Islet of Langerhans (tissue), 1 donor: ENCODE measurements around the gene ATP6AP2.
A peak's percentile ranks its signal among the peaks of the same experiment; 100 is the strongest.
"Not testable (repeated sequence)": the region's sequence is repeated elsewhere in the genome, so short reads cannot be mapped to it uniquely, and the experiment has no call there.

ENCODE experiments used
- FAIRE-seq: peaks from one replicate; lab custom pipeline; 2011; peaks lifted over from hg19 to GRCh38; lab: Jason Lieb, UNC

Gene ATP6AP2

DNA sequence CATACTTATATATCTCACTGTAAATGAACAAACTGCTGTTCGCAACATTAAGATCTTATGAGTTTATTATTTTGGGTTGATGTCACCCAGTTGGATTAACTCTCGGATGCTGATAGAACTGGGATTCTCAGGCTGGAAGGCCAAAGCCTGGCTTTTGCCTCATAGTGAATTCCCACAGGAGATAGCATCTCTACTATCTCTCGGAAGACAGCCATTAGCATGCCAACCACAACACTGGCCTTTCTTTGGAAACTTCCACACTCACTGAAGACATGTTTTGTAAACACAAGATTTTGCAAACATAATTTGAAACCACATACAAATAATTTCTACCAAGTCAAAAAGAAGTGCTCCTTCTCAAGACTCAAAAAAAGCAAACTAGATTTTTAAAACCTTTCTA, 4.5 kb upstream of the ATP6AP2 start:
- no peak for FAIRE-seq

DNA sequence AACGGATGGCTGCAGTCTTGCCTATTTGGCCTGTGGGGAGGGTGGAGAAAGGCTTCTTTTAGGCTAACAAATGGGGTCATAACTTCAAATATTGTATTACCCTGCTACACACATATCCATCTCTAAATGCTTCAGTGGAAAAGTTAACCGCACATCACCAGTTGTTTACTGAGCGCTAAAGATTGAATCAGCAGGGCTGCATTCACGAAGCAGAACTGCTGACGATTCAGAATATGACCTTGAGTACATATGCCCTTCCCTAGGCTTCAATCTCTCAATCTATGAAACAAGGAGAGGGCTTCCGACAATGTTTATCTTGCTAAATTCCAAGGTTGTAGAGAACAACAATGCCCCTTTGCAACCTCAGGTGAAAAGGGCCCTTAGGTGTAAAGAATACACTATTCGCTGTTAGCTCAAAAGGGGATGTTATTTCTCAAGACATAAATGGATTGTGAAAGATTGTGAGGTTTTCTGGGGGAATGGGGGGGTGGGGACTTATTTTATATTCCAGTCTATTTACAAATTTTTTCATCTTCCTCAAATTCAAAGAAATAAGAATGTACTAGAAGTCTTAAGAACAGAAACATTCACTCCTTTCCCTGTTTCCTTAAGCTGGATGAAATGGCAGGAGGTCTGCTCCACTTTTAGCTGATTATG, 2.6 kb upstream of the ATP6AP2 start:
- peak; percentile 84 for FAIRE-seq

DNA sequence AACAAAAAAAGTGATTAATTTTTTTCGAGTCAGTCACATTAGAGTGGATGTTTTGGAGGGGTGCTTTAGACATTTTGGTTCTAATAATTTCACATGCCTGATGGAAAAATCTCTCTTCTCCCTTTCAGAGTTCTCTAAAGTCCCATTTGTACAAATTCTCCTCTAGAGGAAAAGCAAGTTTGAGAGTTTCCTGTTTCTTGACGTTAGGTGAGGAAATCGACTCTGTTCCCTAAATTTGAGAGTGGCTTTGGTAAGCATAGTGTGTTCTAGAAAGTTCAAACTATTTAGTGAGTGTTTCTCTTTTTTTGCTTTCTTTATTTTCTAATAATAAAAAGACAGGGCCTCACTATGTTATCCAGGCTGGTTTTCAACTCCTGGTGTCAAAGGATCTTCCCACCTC, 1.6 kb upstream of the ATP6AP2 start:
- no peak for FAIRE-seq

GRCh38 chrX:40579900-40580536, 752 bp upstream of the ATP6AP2 start:
- FAIRE-seq = no peak

- FAIRE-seq = no peak
Measured at GRCh38 chrX:40581336-40581920, 658 bp downstream of the ATP6AP2 start.

DNA sequence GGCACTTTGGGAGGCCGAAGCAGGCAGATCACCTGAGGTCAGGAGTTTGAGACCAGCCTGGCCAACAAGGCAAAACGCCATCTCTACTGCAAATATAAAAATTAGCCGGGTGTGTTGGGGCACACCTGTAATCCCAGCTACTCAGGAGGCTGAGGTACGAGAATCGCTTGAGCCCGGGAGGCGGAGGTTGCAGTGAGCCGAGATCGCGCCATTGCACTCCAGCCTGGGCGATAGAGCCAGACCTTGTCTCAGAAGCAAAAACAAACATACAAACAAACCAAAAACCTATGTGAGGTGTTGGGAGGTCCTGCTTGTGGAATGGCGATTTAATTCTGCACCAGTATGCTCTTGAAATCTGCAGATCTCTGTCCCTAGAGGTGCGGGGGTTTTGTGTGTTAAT, 1.4 kb downstream of the ATP6AP2 start:
- FAIRE-seq = not testable (repeated sequence)

DNA sequence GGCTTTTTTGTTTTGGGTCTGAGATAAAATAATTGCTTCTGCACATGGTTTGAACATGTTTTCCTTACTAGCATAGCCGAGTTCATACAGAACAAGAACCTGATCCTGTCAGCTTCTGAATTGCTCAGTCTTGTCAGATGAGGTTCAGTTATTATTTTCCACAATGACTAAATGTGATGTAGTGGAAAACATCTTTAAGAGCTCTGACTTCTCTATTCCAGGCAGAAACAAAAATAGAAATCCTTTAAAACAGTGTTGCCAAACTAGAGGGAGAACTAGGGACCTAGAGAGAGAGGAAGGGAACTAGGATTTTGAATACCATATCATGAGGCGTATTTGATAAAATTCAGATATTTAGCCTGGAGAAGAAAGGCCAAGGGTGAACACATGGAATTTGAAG, 2.0 kb downstream of the ATP6AP2 start:
- FAIRE-seq = no peak

DNA sequence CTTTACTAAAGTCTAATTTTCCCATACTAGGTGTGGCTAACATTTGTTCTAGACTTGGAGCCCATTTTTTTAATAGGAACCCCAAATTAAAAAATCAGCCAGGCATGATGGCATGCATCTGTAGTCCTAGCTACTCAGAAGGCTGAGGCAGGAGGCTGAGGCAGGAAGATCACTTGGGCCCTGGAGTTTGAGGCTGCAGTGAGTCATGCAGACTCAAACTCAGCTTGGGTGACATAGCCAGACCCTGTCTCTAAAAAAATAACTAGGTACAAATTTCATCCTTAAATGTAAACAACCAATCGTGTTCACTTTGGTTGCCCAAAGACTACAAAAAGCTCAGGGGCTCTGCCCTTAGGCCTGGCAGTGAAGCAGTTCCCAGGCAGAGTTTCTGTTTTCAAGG, 6.9 kb downstream of the ATP6AP2 start:
- peak; percentile 9 for FAIRE-seq

- FAIRE-seq = not testable (repeated sequence)
Measured at GRCh38 chrX:40589616-40590321, 9.0 kb downstream of the ATP6AP2 start.

GRCh38 chrX:40603446-40603845, 22.7 kb downstream of the ATP6AP2 start:
- no peak for FAIRE-seq

- no peak for FAIRE-seq
Measured at GRCh38 chrX:40607381-40607780, 26.6 kb downstream of the ATP6AP2 start.

GRCh38 chrX:40612511-40612910, 31.7 kb downstream of the ATP6AP2 start:
- no peak for FAIRE-seq

DNA sequence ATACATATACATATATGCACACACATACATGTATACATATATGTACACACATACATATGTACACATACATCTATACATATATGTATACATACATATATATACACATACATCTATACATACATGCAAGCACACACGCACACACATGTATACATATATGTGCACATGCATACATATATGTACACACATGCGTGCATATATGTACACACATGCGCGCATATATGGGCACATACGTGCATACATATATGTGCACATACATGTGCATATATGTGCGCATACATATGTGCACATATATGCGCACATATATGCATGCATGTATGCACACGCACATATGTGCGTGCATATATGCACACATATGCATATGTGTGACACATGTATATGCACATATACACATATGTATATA, 35.2 kb downstream of the ATP6AP2 start:
- FAIRE-seq = no peak

DNA sequence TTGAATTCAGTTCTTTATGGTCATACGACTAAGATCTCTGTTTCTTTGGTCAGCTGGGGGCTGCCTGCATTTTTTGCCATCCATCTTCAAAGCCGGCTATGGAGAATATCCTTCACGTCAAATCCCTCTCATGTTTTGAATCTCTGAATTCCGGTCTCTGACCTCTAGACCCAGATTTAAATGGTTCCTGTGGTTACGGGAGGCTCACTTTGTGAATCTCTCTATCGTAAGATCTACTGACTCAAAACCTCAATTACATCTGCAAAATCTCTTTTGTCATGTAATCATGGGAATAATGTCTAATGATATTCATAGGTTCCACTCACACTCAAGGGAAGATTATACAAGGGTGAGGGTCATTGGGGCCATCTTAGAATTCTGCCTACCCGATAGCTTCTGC, 36.8 kb downstream of the ATP6AP2 start:
- no peak for FAIRE-seq

DNA sequence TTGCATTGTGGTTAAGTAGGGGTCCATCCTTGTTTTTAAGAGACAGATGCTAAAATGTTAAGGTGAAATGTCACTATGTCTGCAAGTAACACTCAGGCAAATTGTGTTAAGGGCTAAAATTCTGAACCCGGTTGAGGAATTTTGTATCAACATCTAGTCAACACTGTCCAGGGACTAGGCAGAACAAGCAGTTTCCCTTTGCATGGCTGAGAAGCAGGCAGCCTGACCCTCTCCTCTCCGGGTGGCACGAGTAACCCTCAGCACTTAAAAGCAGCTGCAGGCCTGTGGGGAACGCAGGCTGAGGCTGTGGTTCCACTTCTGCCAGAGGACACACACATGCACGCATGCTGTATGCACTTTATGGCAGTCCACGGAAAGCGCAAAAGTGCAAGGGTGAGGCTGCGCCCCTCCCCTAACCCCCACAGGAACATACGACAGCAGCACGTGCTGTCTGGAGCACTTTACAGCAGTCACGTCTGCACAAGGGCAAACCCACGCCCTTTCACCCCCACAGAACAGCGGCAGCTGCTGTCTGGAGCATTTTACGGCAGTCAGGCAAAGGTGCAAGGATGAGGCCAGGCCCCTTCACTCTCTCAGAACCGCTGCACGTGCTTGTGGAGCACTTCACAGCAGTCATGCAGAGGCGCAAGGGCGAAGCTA, 41.8 kb downstream of the ATP6AP2 start:
- FAIRE-seq = no peak

- no peak for FAIRE-seq
Measured at GRCh38 chrX:40623139-40623536, 42.4 kb downstream of the ATP6AP2 start, which contains the start of gene MPC1L. Gene MPC1L, plus strand, starts transcription at chrX:40623428. Its CDS starts 138 bp downstream, at chrX:40623566.

- no peak for FAIRE-seq
Measured at GRCh38 chrX:40623665-40624064, 42.9 kb downstream of the ATP6AP2 start.

GRCh38 chrX:40625294-40625693, 44.5 kb downstream of the ATP6AP2 start:
- FAIRE-seq = no peak

- no peak for FAIRE-seq
Measured at GRCh38 chrX:40628506-40628905, 47.7 kb downstream of the ATP6AP2 start.

GRCh38 chrX:40632199-40632598, 51.4 kb downstream of the ATP6AP2 start:
- no peak for FAIRE-seq

- FAIRE-seq = no peak
Measured at GRCh38 chrX:40637687-40638086, 56.9 kb downstream of the ATP6AP2 start.

DNA sequence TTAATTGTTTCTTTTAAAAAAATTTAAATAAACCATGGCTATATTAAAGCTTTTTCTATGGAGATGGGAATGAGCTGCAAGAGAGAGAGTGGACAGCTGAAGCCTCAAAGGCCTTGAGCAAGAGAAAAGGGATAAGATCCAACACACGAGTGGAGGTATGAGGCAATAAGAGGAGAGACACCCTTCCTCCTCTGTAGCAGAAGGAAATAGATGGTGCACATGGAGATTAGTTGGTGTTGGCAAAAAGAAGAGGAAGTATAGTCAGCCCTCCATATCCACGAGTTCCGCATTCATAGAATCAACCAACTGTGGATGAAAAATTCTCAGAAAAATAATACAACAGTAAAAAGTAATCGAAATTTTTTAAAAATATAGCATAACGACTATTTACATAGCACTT, 63.4 kb downstream of the ATP6AP2 start:
- no peak for FAIRE-seq
